BE2C (cell line): ENCODE results near the gene SELENON.

ENCODE experiments used
- DNase-seq: peaks from one replicate; pipeline ENCODE4 v3.0.0-alpha.2; 2020
- H3K27me3 ChIP-seq: fragments of 250-450 bp; sonication (Bioruptor Pico); 2 replicates; pipeline ENCODE4 v1.5.1; 2020; ENCODE audit warnings: mild to moderate bottlenecking
- H3K36me3 ChIP-seq: fragments of 250-450 bp; sonication (Bioruptor Pico); 2 replicates; pipeline ENCODE4 v1.5.1; 2020; ENCODE audit warnings: mild to moderate bottlenecking
- H3K4me1 ChIP-seq: fragments of 250-450 bp; sonication (Bioruptor Pico); 2 replicates; pipeline ENCODE4 v1.5.1; 2020
- H3K4me3 ChIP-seq: 2 replicates; pipeline ENCODE4 v1.5.1; 2011; ENCODE audit warnings: low read depth, low read length
- H3K9me3 ChIP-seq: fragments of 250-450 bp; sonication (Bioruptor Pico); 2 replicates; pipeline ENCODE4 v1.5.1; 2020
- TF ChIP-seq, protein P1 (sequence below): IDR thresholded peaks from 2 replicates; pipeline ENCODE4 v1.5.1; 2012; ENCODE audit warnings: mild to moderate bottlenecking, low read depth, low read length

Gene SELENON

GRCh38 chr1:25804964-25805862, 5.2 kb downstream of the SELENON start:
- H3K4me3 ChIP-seq, result no peak overlapping the region
- DNase-seq, result no peak
- no peaks in the 10 kb centered on the region for H3K9me3 ChIP-seq
- no peaks in the 10 kb centered on the region for H3K4me1 ChIP-seq
- H3K36me3 ChIP-seq, result no peaks in the 10 kb centered on the region
- no peaks in the 10 kb centered on the region for H3K27me3 ChIP-seq
- TF ChIP-seq, protein P1, sequence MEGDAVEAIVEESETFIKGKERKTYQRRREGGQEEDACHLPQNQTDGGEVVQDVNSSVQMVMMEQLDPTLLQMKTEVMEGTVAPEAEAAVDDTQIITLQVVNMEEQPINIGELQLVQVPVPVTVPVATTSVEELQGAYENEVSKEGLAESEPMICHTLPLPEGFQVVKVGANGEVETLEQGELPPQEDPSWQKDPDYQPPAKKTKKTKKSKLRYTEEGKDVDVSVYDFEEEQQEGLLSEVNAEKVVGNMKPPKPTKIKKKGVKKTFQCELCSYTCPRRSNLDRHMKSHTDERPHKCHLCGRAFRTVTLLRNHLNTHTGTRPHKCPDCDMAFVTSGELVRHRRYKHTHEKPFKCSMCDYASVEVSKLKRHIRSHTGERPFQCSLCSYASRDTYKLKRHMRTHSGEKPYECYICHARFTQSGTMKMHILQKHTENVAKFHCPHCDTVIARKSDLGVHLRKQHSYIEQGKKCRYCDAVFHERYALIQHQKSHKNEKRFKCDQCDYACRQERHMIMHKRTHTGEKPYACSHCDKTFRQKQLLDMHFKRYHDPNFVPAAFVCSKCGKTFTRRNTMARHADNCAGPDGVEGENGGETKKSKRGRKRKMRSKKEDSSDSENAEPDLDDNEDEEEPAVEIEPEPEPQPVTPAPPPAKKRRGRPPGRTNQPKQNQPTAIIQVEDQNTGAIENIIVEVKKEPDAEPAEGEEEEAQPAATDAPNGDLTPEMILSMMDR, result no peak

- Histone ChIP-seq H3K9me3 (no peaks in the 10 kb centered on the region), H3K4me3 (no peak overlapping the region), H3K27me3 (no peaks in the 10 kb centered on the region), H3K4me1 (no peaks in the 10 kb centered on the region), H3K36me3 (no peaks in the 10 kb centered on the region)
- TF ChIP-seq, protein P1, result no peak
- no peak for DNase-seq
These were observed 5.9 kb downstream of the SELENON start for GRCh38 chr1:25805863-25806225.

GRCh38 chr1:25806418-25806817, 6.4 kb downstream of the SELENON start:
- no peak for DNase-seq
- no peaks in the 10 kb centered on the region for H3K27me3 ChIP-seq
- H3K9me3 ChIP-seq, result no peaks in the 10 kb centered on the region
- H3K36me3 ChIP-seq, result no peaks in the 10 kb centered on the region
- H3K4me1 ChIP-seq, result no peaks in the 10 kb centered on the region
- no peak overlapping the region for H3K4me3 ChIP-seq
- TF ChIP-seq, protein P1, result no peak

DNA sequence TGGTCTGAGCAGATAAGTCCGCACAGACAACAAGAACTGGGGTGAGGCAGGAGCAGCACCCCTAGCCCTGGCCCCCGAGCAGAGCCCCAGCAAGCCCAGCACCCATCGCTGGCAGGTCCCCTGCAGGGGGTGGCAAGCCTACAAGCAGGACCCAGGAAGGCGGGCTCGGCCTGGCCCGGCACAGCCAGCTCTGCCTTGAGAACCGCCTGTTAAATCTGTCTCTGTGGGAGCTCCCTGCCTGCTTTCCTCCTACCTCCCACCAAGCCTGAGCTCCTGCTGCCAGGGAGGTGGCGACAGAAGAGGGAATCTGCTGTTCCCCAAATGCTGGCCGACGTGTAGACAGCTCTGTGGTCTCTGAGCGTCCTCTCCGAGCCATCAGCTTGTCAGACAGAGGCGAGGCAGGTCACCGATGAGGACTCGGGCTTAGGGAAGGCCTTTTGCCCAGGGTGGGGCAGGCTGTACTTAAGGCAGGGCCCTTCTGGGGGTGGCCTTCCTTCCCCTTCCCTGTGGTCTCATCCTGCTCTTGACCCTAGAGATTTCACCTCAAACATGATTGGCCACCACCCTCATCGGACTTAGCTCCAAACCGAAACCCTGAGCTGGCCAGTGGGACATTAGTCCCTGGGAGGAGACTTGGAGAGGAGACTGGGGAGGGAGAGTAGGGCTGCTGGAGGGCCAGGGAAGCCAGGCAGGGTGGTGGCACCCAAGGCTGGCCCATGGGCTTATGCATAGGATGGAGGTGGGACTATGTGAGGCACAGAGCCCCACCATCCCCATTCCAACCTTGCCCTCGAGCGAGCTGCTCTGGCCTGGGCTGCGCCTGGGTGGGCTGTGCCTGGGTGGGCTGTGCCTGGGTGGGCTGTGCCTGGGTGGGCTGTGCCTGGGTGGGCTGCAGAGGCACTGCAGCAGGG, 7.7 kb downstream of the SELENON start:
- TF ChIP-seq, protein P1, result no peak
- Histone ChIP-seq H3K9me3 (no peaks in the 10 kb centered on the region), H3K4me1 (no peaks in the 10 kb centered on the region), H3K36me3 (no peaks in the 10 kb centered on the region), H3K27me3 (no peaks in the 10 kb centered on the region), H3K4me3 (no peak overlapping the region)
- DNase-seq, result no peak

- TF ChIP-seq, protein P1, result no peak
- H3K27me3 ChIP-seq, result no peaks in the 10 kb centered on the region
These were observed 8.7 kb downstream of the SELENON start for GRCh38 chr1:25808481-25809244.

More at GRCh38 chr1:25808481-25809244, 8.7 kb downstream of the SELENON start:
- DNase-seq, result no peak
- Histone ChIP-seq H3K36me3 (no peaks in the 10 kb centered on the region), H3K4me1 (no peaks in the 10 kb centered on the region), H3K9me3 (no peaks in the 10 kb centered on the region), H3K4me3 (no peak overlapping the region)
